Stomach smooth muscle (tissue), 2 donors: Measurements from ENCODE around the gene PTPRG.
"Not testable (repeated sequence)": the region's sequence is repeated elsewhere in the genome, so short reads cannot be mapped to it uniquely, and the experiment has no call there.

ENCODE experiments used
- H3K27ac ChIP-seq: one replicate; pipeline ENCODE4 v1.7.0; 2013; ENCODE audit warnings: mild to moderate bottlenecking, low read length, inconsistent platforms
- H3K27me3 ChIP-seq, 2 donors: one replicate each; pipeline ENCODE4 v1.7.0; 2013; ENCODE audit warnings: low read length in 2 of 2; ENCODE audit not compliant: insufficient read depth in 2 of 2, control insufficient read depth in 1 of 2
- H3K36me3 ChIP-seq, 2 donors: one replicate each; pipeline ENCODE4 v1.7.0; 2013; ENCODE audit warnings: low read length in 2 of 2; ENCODE audit not compliant: control insufficient read depth in 2 of 2, insufficient read depth in 2 of 2
- H3K4me1 ChIP-seq: one replicate; pipeline ENCODE4 v1.7.0; 2013; ENCODE audit warnings: low read length; ENCODE audit not compliant: control insufficient read depth, insufficient read depth
- H3K4me3 ChIP-seq, 2 donors: one replicate each; pipeline ENCODE4 v1.7.0; 2013; ENCODE audit warnings: low read length in 2 of 2
- H3K9ac ChIP-seq, 2 donors: one replicate each; pipeline ENCODE4 v1.7.0; 2013; ENCODE audit warnings: low read length in 2 of 2, mild to moderate bottlenecking in 1 of 2
- H3K9me3 ChIP-seq, 2 donors: one replicate each; pipeline ENCODE4 v1.7.0; 2013; ENCODE audit warnings: low read length in 2 of 2; ENCODE audit not compliant: control insufficient read depth in 2 of 2
- donor health status: healthy.
- donor health status: Pancreatic carcinoma.

Gene PTPRG

GRCh38 chr3:61535826-61536225 is 25.5 kb upstream of the PTPRG start:
- Histone ChIP-seq H3K4me1 (no peaks in the 10 kb centered on the region), H3K9ac (no peak overlapping the region), H3K27me3 (no peaks in the 10 kb centered on the region), H3K27ac (no peak overlapping the region), H3K36me3 (no peaks in the 10 kb centered on the region), H3K9me3 (no peaks in the 10 kb centered on the region), H3K4me3 (no peak overlapping the region)

GRCh38 chr3:61537366-61537765 is 24.0 kb upstream of the PTPRG start:
- no peak overlapping the region for H3K4me3 ChIP-seq
- H3K27me3 ChIP-seq = no peaks in the 10 kb centered on the region
- H3K9ac ChIP-seq = no peak overlapping the region
- H3K9me3 ChIP-seq = no peaks in the 10 kb centered on the region
- H3K36me3 ChIP-seq = no peaks in the 10 kb centered on the region
- no peaks in the 10 kb centered on the region for H3K4me1 ChIP-seq
- no peak overlapping the region for H3K27ac ChIP-seq

GRCh38 chr3:61538486-61538885 is 22.9 kb upstream of the PTPRG start:
- H3K9ac ChIP-seq = no peak overlapping the region
- H3K4me3 ChIP-seq = no peak overlapping the region
- H3K36me3 ChIP-seq = no peaks in the 10 kb centered on the region
- no peaks in the 10 kb centered on the region for H3K9me3 ChIP-seq
- H3K27ac ChIP-seq = no peak overlapping the region
- no peaks in the 10 kb centered on the region for H3K27me3 ChIP-seq
- H3K4me1 ChIP-seq = no peaks in the 10 kb centered on the region

- no peaks in the 10 kb centered on the region for H3K27me3 ChIP-seq
Observed at GRCh38 chr3:61541694-61542093, 19.7 kb upstream of the PTPRG start.

GRCh38 chr3:61545716-61546115 is 15.7 kb upstream of the PTPRG start:
- H3K4me1 ChIP-seq = no peaks in the 10 kb centered on the region

More at GRCh38 chr3:61541694-61542093, 19.7 kb upstream of the PTPRG start:
- no peaks in the 10 kb centered on the region for H3K36me3 ChIP-seq
- H3K9ac ChIP-seq = no peak overlapping the region
- H3K27ac ChIP-seq = no peak overlapping the region
- no peak overlapping the region for H3K4me3 ChIP-seq
- H3K9me3 ChIP-seq = no peaks in the 10 kb centered on the region
- no peaks in the 10 kb centered on the region for H3K4me1 ChIP-seq

GRCh38 chr3:61547625-61548024 is 13.7 kb upstream of the PTPRG start:
- Histone ChIP-seq H3K4me3 (no peak overlapping the region), H3K27ac (no peak overlapping the region), H3K9me3 (no peaks in the 10 kb centered on the region), H3K9ac (no peak overlapping the region), H3K27me3 (no peaks in the 10 kb centered on the region), H3K36me3 (no peaks in the 10 kb centered on the region), H3K4me1 (no peaks in the 10 kb centered on the region)

More at GRCh38 chr3:61545716-61546115, 15.7 kb upstream of the PTPRG start:
- Histone ChIP-seq H3K36me3 (no peaks in the 10 kb centered on the region), H3K27me3 (no peaks in the 10 kb centered on the region), H3K4me3 (no peak overlapping the region), H3K9ac (no peak overlapping the region), H3K9me3 (no peaks in the 10 kb centered on the region), H3K27ac (no peak overlapping the region)

GRCh38 chr3:61552704-61553103 is 8.7 kb upstream of the PTPRG start:
- not testable (repeated sequence) for H3K4me3 ChIP-seq, H3K9ac ChIP-seq, H3K9me3 ChIP-seq, H3K27me3 ChIP-seq, H3K27ac ChIP-seq, H3K4me1 ChIP-seq, H3K36me3 ChIP-seq

GRCh38 chr3:61559136-61559731 is 2.1 kb upstream of the PTPRG start:
- Histone ChIP-seq H3K4me1 (peaks cover 11% of the 10 kb centered on the region), H3K36me3 (no peaks in the 10 kb centered on the region), H3K4me3 (no peak overlapping the region), H3K27ac (no peak overlapping the region), H3K9ac (no peak overlapping the region), H3K27me3 (no peaks in the 10 kb centered on the region), H3K9me3 (peaks cover 0 to 3% of the 10 kb centered on the region in 2 donors)

- H3K4me3 ChIP-seq = peak overlapping the region; percentile 89 to 90
- no peaks in the 10 kb centered on the region for H3K36me3 ChIP-seq
- H3K4me1 ChIP-seq = peaks cover 16% of the 10 kb centered on the region
- H3K27me3 ChIP-seq = no peaks in the 10 kb centered on the region
- H3K27ac ChIP-seq = peak overlapping the region; percentile 91
- peak overlapping the region; percentile 77 to 82 for H3K9ac ChIP-seq
- peaks cover 0 to 3% of the 10 kb centered on the region in 2 donors for H3K9me3 ChIP-seq
Observed at GRCh38 chr3:61560517-61561373, 626 bp upstream of the PTPRG start.

GRCh38 chr3:61562042-61562720 is 810 bp downstream of the PTPRG start:
- peaks cover 0 to 3% of the 10 kb centered on the region in 2 donors for H3K9me3 ChIP-seq
- no peaks in the 10 kb centered on the region for H3K27me3 ChIP-seq
- peak overlapping the region; percentile 91 for H3K27ac ChIP-seq
- peak overlapping the region; percentile 89 to 90 for H3K4me3 ChIP-seq
- H3K9ac ChIP-seq = peak overlapping the region; percentile 77 to 81
- H3K4me1 ChIP-seq = peaks cover 20% of the 10 kb centered on the region
- H3K36me3 ChIP-seq = no peaks in the 10 kb centered on the region
